Keratinocyte (primary cell): Measurements from ENCODE around the gene TMBIM1. TPM values are rescaled to one million over a fixed set of nuclear protein-coding genes. Genes with fewer than 3 reads are reported as not detected.

Source experiments
- DNase-seq: peaks from one replicate; pipeline ENCODE4 v3.0.0-alpha.2; 2011; ENCODE audit warnings: low read depth, missing footprints, low spot score
- FAIRE-seq: peaks from 2 replicates; lab custom pipeline; 2011; peaks lifted over from hg19 to GRCh38; lab: Jason Lieb, UNC
- H2AFZ ChIP-seq: 2 replicates; pipeline ENCODE4 v1.6.0; 2012; ENCODE audit warnings: low read length, control low read depth, inconsistent platforms; ENCODE audit not compliant: control insufficient read depth
- H3K27ac ChIP-seq: 2 replicates; pipeline ENCODE4 v1.5.1; 2011; ENCODE audit warnings: low read length; ENCODE audit not compliant: control insufficient read depth, insufficient read depth
- H3K27me3 ChIP-seq: 3 replicates; pipeline ENCODE4 v1.6.0; 2011; ENCODE audit warnings: low read length; ENCODE audit not compliant: control insufficient read depth, insufficient read depth; ENCODE audit errors: extremely low read depth
- H3K36me3 ChIP-seq, 2 experiments: 2 replicates in 1 of 2; 3 replicates in 1 of 2; pipeline ENCODE4 v1.5.1; 2011; ENCODE audit warnings: low read length in 2 of 2, mild to moderate bottlenecking in 1 of 2; ENCODE audit not compliant: control insufficient read depth in 2 of 2, insufficient read depth in 2 of 2; ENCODE audit errors: extremely low read depth in 1 of 2
- H3K4me1 ChIP-seq: 3 replicates; pipeline ENCODE4 v1.5.1; 2011; ENCODE audit warnings: low read length; ENCODE audit not compliant: control insufficient read depth, insufficient read depth; ENCODE audit errors: extremely low read depth
- H3K4me2 ChIP-seq: 3 replicates; pipeline ENCODE4 v1.6.0; 2011; ENCODE audit warnings: low read depth, low read length; ENCODE audit not compliant: control insufficient read depth, insufficient read depth; ENCODE audit errors: extremely low read depth
- H3K4me3 ChIP-seq, 3 experiments: fragments of 200-600 bp in 1 of 3; sonication (generic) in 1 of 3; 2 replicates in 2 of 3; 3 replicates in 1 of 3; pipeline ENCODE4 v1.5.1; 2011 to 2016; ENCODE audit warnings: low read length in 3 of 3, mild to moderate bottlenecking in 3 of 3, control low read depth in 2 of 3, inconsistent platforms in 1 of 3, low read depth in 1 of 3, mixed read lengths in 1 of 3, mixed run types in 1 of 3, moderate library complexity in 1 of 3; ENCODE audit not compliant: control insufficient read depth in 2 of 3, insufficient read depth in 2 of 3; ENCODE audit errors: extremely low read depth in 1 of 3
- H3K79me2 ChIP-seq: 2 replicates; pipeline ENCODE4 v1.6.0; 2012; ENCODE audit warnings: low read length; ENCODE audit not compliant: control insufficient read depth, insufficient read depth
- H3K9ac ChIP-seq: 3 replicates; pipeline ENCODE4 v1.6.0; 2011; ENCODE audit warnings: low read length; ENCODE audit not compliant: control insufficient read depth, insufficient read depth; ENCODE audit errors: extremely low read depth
- H3K9me1 ChIP-seq: 3 replicates; pipeline ENCODE4 v1.6.0; 2011; ENCODE audit warnings: low read length; ENCODE audit not compliant: control insufficient read depth, insufficient read depth; ENCODE audit errors: extremely low read depth
- H3K9me3 ChIP-seq: 2 replicates; pipeline ENCODE4 v1.5.1; 2012; ENCODE audit warnings: low read depth, low read length; ENCODE audit not compliant: control insufficient read depth
- H4K20me1 ChIP-seq: 3 replicates; pipeline ENCODE4 v1.6.0; 2011; ENCODE audit warnings: low read length; ENCODE audit not compliant: control insufficient read depth, insufficient read depth; ENCODE audit errors: extremely low read depth
- EZH2 ChIP-seq: IDR thresholded peaks from one replicate; pipeline ENCODE4 v1.6.1; 2012; ENCODE audit warnings: inconsistent platforms, mild to moderate bottlenecking, low read length, moderate library complexity
- dilution Hi-C: fragments of 300-500 bp; cut with MboI; formaldehyde crosslinking; loops from one replicate; pipeline ENCODE4 v1.7.0; 2020; ENCODE audit warnings: low sequenced_read_pairs; ENCODE audit not compliant: extremely low pct_ligation_motif_present
- polyA plus RNA-seq, 5 experiments: library from polyadenylated mRNA; depleted of rRNA in 3 of 5; stranded (reverse) in 3 of 5; stranded (forward) in 1 of 5; unstranded in 1 of 5; fragments of >200 nt; gene quantifications; 1 replicate in 1 of 5; 2 replicates in 3 of 5; 3 replicates in 1 of 5; pipeline versions ENCODE4 v1.2.1 to v1.2.3, GENCODE V29; 2011 to 2012; ENCODE audit warnings: missing spikeins in 2 of 5, low read depth in 1 of 5, low replicate concordance in 1 of 5
- TF ChIP-seq, protein P1 (sequence below), 3 experiments: IDR thresholded peaks in 1 of 3; conservative IDR thresholded peaks in 1 of 3; optimal IDR thresholded peaks in 1 of 3; 2 replicates in 2 of 3; 3 replicates in 1 of 3; pipeline versions ENCODE3 to v1.5.1; 2011; ENCODE audit warnings: low read length in 3 of 3, mild to moderate bottlenecking in 3 of 3, moderate library complexity in 2 of 3, control low read depth in 1 of 3, inconsistent platforms in 1 of 3; ENCODE audit not compliant: insufficient read depth in 2 of 3; ENCODE audit errors: extremely low read depth in 1 of 3

TMBIM1 gene
- polyA plus RNA-seq, 1 donor (not counting 4 experiments of a cell fraction or from before 2014, with no cell fraction given), result 609 TPM

DNA sequence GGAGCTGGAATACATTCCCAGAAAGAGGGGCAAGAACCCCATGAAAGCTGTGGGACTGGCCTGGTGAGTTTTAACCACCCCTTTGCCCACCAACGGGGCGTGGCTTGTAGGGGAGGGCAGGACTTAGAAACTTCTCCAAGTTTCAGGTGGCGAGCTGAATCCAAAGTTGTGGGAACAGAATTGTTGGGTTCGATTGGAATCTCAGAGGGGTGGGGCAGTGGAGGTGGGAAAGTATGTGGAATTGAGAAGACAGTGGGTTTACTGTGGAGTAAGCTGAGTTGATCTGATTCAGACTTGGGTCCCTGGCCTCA is 20.9 kb downstream of the TMBIM1 start:
- FAIRE-seq (no peak), DNase-seq (no peak)
- TF ChIP-seq, protein P1, sequence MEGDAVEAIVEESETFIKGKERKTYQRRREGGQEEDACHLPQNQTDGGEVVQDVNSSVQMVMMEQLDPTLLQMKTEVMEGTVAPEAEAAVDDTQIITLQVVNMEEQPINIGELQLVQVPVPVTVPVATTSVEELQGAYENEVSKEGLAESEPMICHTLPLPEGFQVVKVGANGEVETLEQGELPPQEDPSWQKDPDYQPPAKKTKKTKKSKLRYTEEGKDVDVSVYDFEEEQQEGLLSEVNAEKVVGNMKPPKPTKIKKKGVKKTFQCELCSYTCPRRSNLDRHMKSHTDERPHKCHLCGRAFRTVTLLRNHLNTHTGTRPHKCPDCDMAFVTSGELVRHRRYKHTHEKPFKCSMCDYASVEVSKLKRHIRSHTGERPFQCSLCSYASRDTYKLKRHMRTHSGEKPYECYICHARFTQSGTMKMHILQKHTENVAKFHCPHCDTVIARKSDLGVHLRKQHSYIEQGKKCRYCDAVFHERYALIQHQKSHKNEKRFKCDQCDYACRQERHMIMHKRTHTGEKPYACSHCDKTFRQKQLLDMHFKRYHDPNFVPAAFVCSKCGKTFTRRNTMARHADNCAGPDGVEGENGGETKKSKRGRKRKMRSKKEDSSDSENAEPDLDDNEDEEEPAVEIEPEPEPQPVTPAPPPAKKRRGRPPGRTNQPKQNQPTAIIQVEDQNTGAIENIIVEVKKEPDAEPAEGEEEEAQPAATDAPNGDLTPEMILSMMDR (optimal IDR thresholded peaks at IDR 0.05 in 1 of 3, IDR thresholded peaks at IDR 0.05 in 1 of 3, conservative IDR thresholded peaks at IDR 0.05 in 1 of 3; ENCODE audit: extremely low read depth in 1 of 3, insufficient read depth in 2 of 3, low read length in 3 of 3), result no peak
- no peak for TF ChIP-seq EZH2
- Histone ChIP-seq H2AFZ (no peak overlapping the region), H3K79me2 (peaks cover 18% of the 10 kb centered on the region), H3K4me2 (peak overlapping the region; percentile 88), H4K20me1 (peaks cover 3% of the 10 kb centered on the region), H3K9me1 (peaks cover 2% of the 10 kb centered on the region), H3K4me3 (peak overlapping the region; percentile 76 to 96 (median 93)), H3K36me3 (peaks cover 32 to 35% of the 10 kb centered on the region in 2 experiments), H3K27me3 (no peaks in the 10 kb centered on the region), H3K9me3 (no peaks in the 10 kb centered on the region), H3K27ac (peak overlapping the region; percentile 65), H3K9ac (peak overlapping the region; percentile 80), H3K4me1 (peaks cover 27% of the 10 kb centered on the region)
- dilution Hi-C loops, result no loop called here

DNA sequence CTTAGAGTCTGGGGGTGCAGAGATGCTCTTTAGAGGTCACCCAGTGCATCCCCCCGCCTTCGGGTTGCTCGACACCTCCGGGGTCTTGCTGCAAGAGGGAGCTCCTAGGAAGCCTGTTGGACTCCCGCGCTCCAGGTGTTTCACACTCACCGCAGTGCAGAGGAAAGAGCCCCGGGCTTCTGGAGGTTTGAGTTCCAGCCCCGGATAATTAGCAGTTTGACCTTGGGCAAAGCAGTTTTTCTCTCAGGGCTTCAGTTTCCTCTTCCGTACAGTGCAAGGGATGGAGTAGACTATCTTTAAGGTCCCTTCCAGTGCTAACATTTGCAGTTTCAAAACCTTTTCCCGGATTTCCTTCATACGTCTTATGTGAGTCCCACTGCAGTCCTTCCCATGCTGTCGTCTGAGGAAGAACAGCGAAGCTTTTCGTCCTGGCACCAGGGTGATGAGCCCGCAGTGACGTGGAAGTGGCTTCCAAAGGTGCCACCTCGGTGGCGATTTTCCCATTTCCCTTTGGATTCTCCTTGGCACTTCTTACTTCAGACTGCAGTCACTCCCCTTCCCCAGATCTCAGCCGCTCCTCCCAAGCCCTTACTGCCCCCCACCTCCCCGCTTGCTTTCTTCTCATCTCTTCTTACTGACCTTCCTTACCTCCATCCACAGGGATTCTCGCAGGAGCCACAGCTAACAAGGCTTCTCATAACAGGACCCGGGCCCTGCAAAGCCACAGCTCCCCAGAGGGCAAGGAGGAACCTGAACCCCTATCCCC is 21.4 kb downstream of the TMBIM1 start:
- peak overlapping the region; percentile 80 for H3K9ac ChIP-seq
- no peak overlapping the region for H2AFZ ChIP-seq
- no peak for DNase-seq
- peaks cover 34 to 35% of the 10 kb centered on the region in 2 experiments for H3K36me3 ChIP-seq
- H4K20me1 ChIP-seq, result no peaks in the 10 kb centered on the region
- TF ChIP-seq, protein P1 (optimal IDR thresholded peaks at IDR 0.05 in 1 of 3, IDR thresholded peaks at IDR 0.05 in 1 of 3, conservative IDR thresholded peaks at IDR 0.05 in 1 of 3; ENCODE audit: extremely low read depth in 1 of 3, insufficient read depth in 2 of 3, low read length in 3 of 3), result no peak
- TF ChIP-seq EZH2, result no peak
- H3K9me1 ChIP-seq, result peaks cover 2% of the 10 kb centered on the region
- peak overlapping the region; percentile 76 to 96 (median 93) for H3K4me3 ChIP-seq
- no peaks in the 10 kb centered on the region for H3K9me3 ChIP-seq
- H3K27ac ChIP-seq, result peak overlapping the region; percentile 65
- H3K4me2 ChIP-seq, result peak overlapping the region; percentile 88
- peaks cover 27% of the 10 kb centered on the region for H3K4me1 ChIP-seq
- peaks cover 18% of the 10 kb centered on the region for H3K79me2 ChIP-seq
- peak; percentile 51 for FAIRE-seq
- dilution Hi-C loops, result no loop called here
- H3K27me3 ChIP-seq, result no peaks in the 10 kb centered on the region
